ENCODE data around the gene ZBTB11.
"Not testable (repeated sequence)": the region's sequence is repeated elsewhere in the genome, so short reads cannot be mapped to it uniquely, and the experiment has no call there.

DNA sequence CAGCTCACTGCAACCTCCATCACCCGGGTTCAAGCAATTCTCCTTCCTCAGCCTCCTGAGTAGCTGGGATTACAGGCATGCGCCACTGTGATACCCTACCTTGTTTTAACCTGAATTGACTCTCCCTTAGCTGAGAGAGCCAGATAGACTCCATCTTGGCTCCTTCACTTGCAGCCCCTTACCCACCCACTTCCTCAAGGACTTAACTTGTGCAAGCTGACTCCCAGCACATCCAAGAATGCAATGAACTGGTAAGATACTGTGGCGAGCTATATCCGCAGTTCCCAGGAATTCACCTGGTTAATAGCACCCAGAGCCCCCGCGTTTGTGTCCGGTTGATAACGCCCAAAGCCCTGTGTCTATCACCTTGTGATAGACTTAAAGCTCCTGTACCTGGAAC is 45.0 kb downstream of the ZBTB11 start:
- TF ChIP-seq, protein P1, sequence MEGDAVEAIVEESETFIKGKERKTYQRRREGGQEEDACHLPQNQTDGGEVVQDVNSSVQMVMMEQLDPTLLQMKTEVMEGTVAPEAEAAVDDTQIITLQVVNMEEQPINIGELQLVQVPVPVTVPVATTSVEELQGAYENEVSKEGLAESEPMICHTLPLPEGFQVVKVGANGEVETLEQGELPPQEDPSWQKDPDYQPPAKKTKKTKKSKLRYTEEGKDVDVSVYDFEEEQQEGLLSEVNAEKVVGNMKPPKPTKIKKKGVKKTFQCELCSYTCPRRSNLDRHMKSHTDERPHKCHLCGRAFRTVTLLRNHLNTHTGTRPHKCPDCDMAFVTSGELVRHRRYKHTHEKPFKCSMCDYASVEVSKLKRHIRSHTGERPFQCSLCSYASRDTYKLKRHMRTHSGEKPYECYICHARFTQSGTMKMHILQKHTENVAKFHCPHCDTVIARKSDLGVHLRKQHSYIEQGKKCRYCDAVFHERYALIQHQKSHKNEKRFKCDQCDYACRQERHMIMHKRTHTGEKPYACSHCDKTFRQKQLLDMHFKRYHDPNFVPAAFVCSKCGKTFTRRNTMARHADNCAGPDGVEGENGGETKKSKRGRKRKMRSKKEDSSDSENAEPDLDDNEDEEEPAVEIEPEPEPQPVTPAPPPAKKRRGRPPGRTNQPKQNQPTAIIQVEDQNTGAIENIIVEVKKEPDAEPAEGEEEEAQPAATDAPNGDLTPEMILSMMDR (IDR thresholded peaks at IDR 0.05) = not testable (repeated sequence)
- not testable (repeated sequence) for TF ChIP-seq POLR2A (IDR thresholded peaks at IDR 0.05)

All from stomach (tissue), 4 donors.